DOHH2 (cell line): ENCODE data around the gene FBLN2.

ENCODE experiments used
- H3F3A ChIP-seq: fragments of 200-600 bp; sonication (generic), shearing (Covaris generic); 2 replicates; pipeline ENCODE4 v1.6.0; 2016; ENCODE audit warnings: antibody characterized with exemption, mild to moderate bottlenecking; ENCODE audit not compliant: control insufficient read depth, insufficient read depth
- H3K27ac ChIP-seq: fragments of 200-600 bp; sonication (generic); 2 replicates; pipeline ENCODE4 v1.5.1; 2014; ENCODE audit warnings: low read depth, mild to moderate bottlenecking, low read length, moderate library complexity
- H3K27me3 ChIP-seq: fragments of 200-600 bp; sonication (generic); 2 replicates; pipeline ENCODE4 v1.6.1; 2014; ENCODE audit warnings: mild to moderate bottlenecking, low read length, mixed read lengths; ENCODE audit not compliant: control insufficient read depth
- H3K36me3 ChIP-seq: fragments of 200-600 bp; sonication (generic); 2 replicates; pipeline ENCODE4 v1.6.1; 2014; ENCODE audit warnings: mild to moderate bottlenecking, low read length, moderate library complexity, mixed read lengths; ENCODE audit not compliant: control insufficient read depth
- H3K4me1 ChIP-seq: fragments of 200-600 bp; sonication (generic); 2 replicates; pipeline ENCODE4 v1.6.1; 2014; ENCODE audit warnings: mild to moderate bottlenecking, low read length, mixed read lengths; ENCODE audit not compliant: control insufficient read depth
- H3K4me2 ChIP-seq: fragments of 200-600 bp; sonication (generic); 2 replicates; pipeline ENCODE4 v1.6.0; 2014; ENCODE audit warnings: mild to moderate bottlenecking, low read length, moderate library complexity
- H3K4me3 ChIP-seq: fragments of 200-600 bp; sonication (generic); 2 replicates; pipeline ENCODE4 v1.5.1; 2014; ENCODE audit warnings: mild to moderate bottlenecking, low read length, mixed read lengths
- H3K79me2 ChIP-seq: fragments of 200-600 bp; sonication (generic); 2 replicates; pipeline ENCODE4 v1.6.1; 2014; ENCODE audit warnings: mild to moderate bottlenecking, low read length, mixed read lengths; ENCODE audit not compliant: control insufficient read depth
- H3K9me2 ChIP-seq: fragments of 200-600 bp; sonication (generic); replicated peaks from 2 replicates; pipeline ENCODE4 v1.6.1; 2014; ENCODE audit warnings: mild to moderate bottlenecking, low read length, mixed read lengths; ENCODE audit not compliant: control insufficient read depth
- H3K9me3 ChIP-seq: fragments of 200-600 bp; sonication (generic); 2 replicates; pipeline ENCODE4 v1.6.1; 2014; ENCODE audit warnings: antibody characterized with exemption, low read length, mixed read lengths; ENCODE audit not compliant: control insufficient read depth, insufficient read depth
- H4K20me1 ChIP-seq: fragments of 200-600 bp; sonication (generic); 2 replicates; pipeline ENCODE4 v1.6.0; 2014; ENCODE audit warnings: low read depth, mild to moderate bottlenecking, antibody characterized with exemption, low read length, moderate library complexity; ENCODE audit not compliant: control insufficient read depth, insufficient read depth
- CTCF ChIP-seq: fragments of 200-600 bp; sonication (generic); IDR thresholded peaks from one replicate; pipeline ENCODE4 v1.5.1; 2014; ENCODE audit warnings: antibody characterized with exemption, mild to moderate bottlenecking, low read depth, low read length; ENCODE audit not compliant: poor library complexity, severe bottlenecking
- EZH2phosphoT487 ChIP-seq: fragments of 200-600 bp; sonication (generic); IDR thresholded peaks from 2 replicates; pipeline ENCODE4 v1.6.1; 2017; ENCODE audit warnings: borderline replicate concordance, mild to moderate bottlenecking, antibody characterized with exemption, low read length, moderate library complexity, mixed read lengths

Gene FBLN2

GRCh38 chr3:13615019-13615528 is 66.1 kb downstream of the FBLN2 start:
- Histone ChIP-seq H3K4me2 (no peak overlapping the region), H3K27ac (no peak overlapping the region), H3K79me2 (no peaks in the 10 kb centered on the region), H3K9me3 (no peaks in the 10 kb centered on the region), H3K36me3 (no peaks in the 10 kb centered on the region), H4K20me1 (no peaks in the 10 kb centered on the region), H3K27me3 (no peaks in the 10 kb centered on the region), H3K9me2 (no peaks in the 10 kb centered on the region), H3K4me3 (no peak overlapping the region), H3F3A (no peaks in the 10 kb centered on the region), H3K4me1 (no peaks in the 10 kb centered on the region)
- TF ChIP-seq EZH2phosphoT487: no peak
- TF ChIP-seq CTCF: no peak

- Histone ChIP-seq H3K79me2 (no peaks in the 10 kb centered on the region), H3K4me3 (no peak overlapping the region), H3K27ac (no peak overlapping the region), H3K4me2 (no peak overlapping the region), H3K9me3 (no peaks in the 10 kb centered on the region), H3K4me1 (no peaks in the 10 kb centered on the region), H3K9me2 (no peaks in the 10 kb centered on the region), H4K20me1 (no peaks in the 10 kb centered on the region), H3F3A (no peaks in the 10 kb centered on the region), H3K27me3 (no peaks in the 10 kb centered on the region), H3K36me3 (no peaks in the 10 kb centered on the region)
- TF ChIP-seq CTCF (no peak), EZH2phosphoT487 (no peak)
These were observed 67.4 kb downstream of the FBLN2 start for GRCh38 chr3:13616359-13616758.

- Histone ChIP-seq H3K9me3 (no peaks in the 10 kb centered on the region), H3K9me2 (no peaks in the 10 kb centered on the region), H3K4me1 (no peaks in the 10 kb centered on the region), H3K27me3 (no peaks in the 10 kb centered on the region), H3K79me2 (no peaks in the 10 kb centered on the region), H4K20me1 (no peaks in the 10 kb centered on the region), H3K36me3 (no peaks in the 10 kb centered on the region), H3F3A (no peaks in the 10 kb centered on the region), H3K4me3 (no peak overlapping the region), H3K4me2 (no peak overlapping the region), H3K27ac (no peak overlapping the region)
- TF ChIP-seq CTCF (no peak), EZH2phosphoT487 (no peak)
These were observed 68.3 kb downstream of the FBLN2 start for GRCh38 chr3:13617097-13617738.
